T-cell (primary cell): ENCODE measurements around the gene MED12. TPM values are rescaled to one million over a fixed set of nuclear protein-coding genes. Genes with fewer than 3 reads are reported as not detected.

Source experiments
- ATAC-seq, 4 experiments: fragments of 200-7000 bp in 3 of 4; fragments of 150-1000 bp in 1 of 4; cut with Tn5 transposase; replicated peaks in 1 of 4; 1 replicate in 3 of 4; 2 replicates in 1 of 4; pipeline ENCODE4 v1.10.0; 2021; ENCODE audit warnings: moderate library complexity in 3 of 4, mild to moderate bottlenecking in 2 of 4, moderate number of reproducible peaks in 1 of 4
- CTCF ChIA-PET, 2 donors: fragments of 300-600 bp; sonication (Branson Sonifier 250); formaldehyde crosslinking; loops; one replicate each; lab custom pipeline; 2022; ENCODE audit warnings: antibody characterized with exemption in 2 of 2; lab: Charles Lee
- POLR2A ChIA-PET, 2 donors: fragments of 300-600 bp; sonication (Branson Sonifier 250); formaldehyde crosslinking; loops; one replicate each; lab custom pipeline; 2022; ENCODE audit warnings: antibody characterized with exemption in 2 of 2; lab: Charles Lee
- DNase-seq, 35 experiments: peaks; one replicate each; pipeline versions ENCODE4 v3.0.0 to v3.0.0-alpha.2; 2013 to 2023
- H3K27ac ChIP-seq: one replicate; pipeline ENCODE4 v1.5.1; 2013; ENCODE audit warnings: low read length
- H3K27me3 ChIP-seq, 2 experiments: replicated peaks in 1 of 2; 1 replicate in 1 of 2; 2 replicates in 1 of 2; pipeline versions ENCODE4 v1.6.1 to v1.7.0; 2013; ENCODE audit warnings: low read length in 1 of 2, mixed read lengths in 1 of 2; ENCODE audit not compliant: control insufficient read depth in 2 of 2, insufficient read depth in 2 of 2; ENCODE audit errors: extremely low read depth in 1 of 2
- H3K36me3 ChIP-seq, 2 donors: 1 replicate in 1 of 2; 2 replicates in 1 of 2; pipeline versions ENCODE4 v1.6.1 to v1.7.0; 2013; ENCODE audit warnings: low read length in 1 of 2; ENCODE audit not compliant: control insufficient read depth in 2 of 2, insufficient read depth in 1 of 2; ENCODE audit errors: extremely low read depth in 1 of 2
- H3K4me1 ChIP-seq, 2 experiments: 1 replicate in 1 of 2; 2 replicates in 1 of 2; pipeline versions ENCODE4 v1.6.1 to v1.7.0; 2013; ENCODE audit warnings: low read length in 2 of 2, mixed read lengths in 1 of 2; ENCODE audit not compliant: insufficient read depth in 2 of 2, control insufficient read depth in 1 of 2; ENCODE audit errors: extremely low read depth in 1 of 2
- H3K4me3 ChIP-seq, 2 donors: 1 replicate in 1 of 2; 2 replicates in 1 of 2; pipeline versions ENCODE4 v1.5.1 to v1.7.0; 2013; ENCODE audit warnings: mild to moderate bottlenecking in 2 of 2, low read length in 1 of 2, moderate library complexity in 1 of 2; ENCODE audit not compliant: control insufficient read depth in 1 of 2; ENCODE audit errors: extremely low read depth in 1 of 2
- H3K9me3 ChIP-seq: 2 replicates; pipeline ENCODE4 v1.7.0; 2013
- H3K27ac Mint-ChIP-seq, 2 donors: one replicate each; pipeline ENCODE4 v1.8.0; 2020 to 2021; ENCODE audit warnings: mild to moderate bottlenecking in 2 of 2, mixed read lengths in 2 of 2
- H3K27me3 Mint-ChIP-seq, 2 donors: one replicate each; pipeline ENCODE4 v1.8.0; 2021 to 2022; ENCODE audit warnings: mixed read lengths in 2 of 2
- H3K36me3 Mint-ChIP-seq: one replicate; pipeline ENCODE4 v1.8.0; 2021; ENCODE audit warnings: mixed read lengths
- H3K4me1 Mint-ChIP-seq, 3 donors: one replicate each; pipeline ENCODE4 v1.8.0; 2020 to 2022; ENCODE audit warnings: mixed read lengths in 3 of 3, mild to moderate bottlenecking in 1 of 3
- H3K4me3 Mint-ChIP-seq, 3 donors: one replicate each; pipeline ENCODE4 v1.8.0; 2020 to 2022; ENCODE audit warnings: mild to moderate bottlenecking in 3 of 3, mixed read lengths in 3 of 3, moderate library complexity in 3 of 3
- H3K9me3 Mint-ChIP-seq, 3 donors: one replicate each; pipeline ENCODE4 v1.8.0; 2020 to 2022; ENCODE audit warnings: mixed read lengths in 3 of 3
- WGBS: methylation state at CpG from one replicate; pipeline ENCODE4 v1.1.5; 2013; ENCODE audit warnings: missing lambda C conversion rate; ENCODE audit not compliant: insufficient coverage; 5-methylcytosine and 5-hydroxymethylcytosine counted together
- total RNA-seq, 35 experiments: library from RNA in 6 of 35; stranded (reverse) in 6 of 35; fragments of 120-200 nt in 1 of 35; gene quantifications; one replicate each; pipeline versions ENCODE4 v1.2.1 to v1.2.4 and lab custom pipeline; 2013 to 2026

MED12 gene
- total RNA-seq, 5 donors from 2014 or later (not counting 1 experiment from before 2014, with no cell fraction given) = 63.8 to 78.3 (median 72.0) TPM

GRCh38 chrX:71158603-71159002, 40.2 kb downstream of the MED12 start:
- Histone ChIP-seq H3K4me3 (no peak overlapping the region), H3K27ac (no peak overlapping the region), H3K36me3 (peaks cover 0 to 4% of the 10 kb centered on the region in 2 donors), H3K9me3 (no peaks in the 10 kb centered on the region), H3K4me1 (peaks cover 0 to 6% of the 10 kb centered on the region in 2 experiments), H3K27me3 (no peaks in the 10 kb centered on the region)
- no peak for DNase-seq
- Mint-ChIP-seq H3K4me3 (peak overlapping the region in 1 of 3 donors; percentile 7), H3K27ac (peak overlapping the region in 1 of 2 donors; percentile 52), H3K27me3 (peaks cover 0 to 21% of the 10 kb centered on the region in 2 donors), H3K36me3 (peaks cover 3% of the 10 kb centered on the region), H3K4me1 (peaks cover 8 to 19% (median 14%) of the 10 kb centered on the region in 3 donors), H3K9me3 (no peaks in the 10 kb centered on the region)
- no CpG with 5 or more reads among the region's 6 CpGs for WGBS
- ChIA-PET CTCF (no interaction called here), POLR2A (interaction anchor here in 1 of 2 donors (0.8 kb wide), 1 partner anchor 47 kb away, joined by 3 read pairs; the partner anchor contains the start of gene IL2RG)
- no peak for ATAC-seq

- CTCF ChIA-PET = interaction anchor here in 1 of 2 donors (0.6 kb wide), 2 partner anchors 10 to 53 kb away, joined by 3 read pairs; partner anchors contain the start of gene CXorf65
These were observed 40.9 kb downstream of the MED12 start for GRCh38 chrX:71159335-71159734.

GRCh38 chrX:71160475-71160874, 42.1 kb downstream of the MED12 start:
- Mint-ChIP-seq H3K4me3 (no peak overlapping the region), H3K9me3 (no peaks in the 10 kb centered on the region), H3K4me1 (peaks cover 8 to 19% (median 14%) of the 10 kb centered on the region in 3 donors), H3K27me3 (peaks cover 0 to 20% of the 10 kb centered on the region in 2 donors), H3K36me3 (peaks cover 3% of the 10 kb centered on the region), H3K27ac (no peak overlapping the region)
- Histone ChIP-seq H3K36me3 (peaks cover 0 to 4% of the 10 kb centered on the region in 2 donors), H3K4me3 (no peak overlapping the region), H3K9me3 (no peaks in the 10 kb centered on the region), H3K27ac (no peak overlapping the region), H3K4me1 (peaks cover 0 to 6% of the 10 kb centered on the region in 2 experiments), H3K27me3 (no peaks in the 10 kb centered on the region)
- ATAC-seq (no peak), DNase-seq (no peak)
- 100% methylated on average over 1 of the region's 3 CpGs for WGBS
- CTCF ChIA-PET = interaction anchor here (0.5 to 0.7 kb wide), 2 partner anchors 43 to 118 kb away, joined by 4 to 5 read pairs; no protein-coding TSS in a partner anchor
- POLR2A ChIA-PET = no interaction called here

More at GRCh38 chrX:71159335-71159734, 40.9 kb downstream of the MED12 start:
- POLR2A ChIA-PET = interaction anchor here in 1 of 2 donors (0.8 kb wide), 1 partner anchor 48 kb away, joined by 3 read pairs; the partner anchor contains the start of gene IL2RG
- Mint-ChIP-seq H3K9me3 (no peaks in the 10 kb centered on the region), H3K27me3 (peaks cover 0 to 20% of the 10 kb centered on the region in 2 donors), H3K36me3 (peaks cover 3% of the 10 kb centered on the region), H3K4me1 (peaks cover 8 to 19% (median 14%) of the 10 kb centered on the region in 3 donors), H3K27ac (peak overlapping the region; percentile 7 to 49), H3K4me3 (peak overlapping the region in 1 of 3 donors; percentile 10)
- DNase-seq (peak in 4 of 35 experiments; percentile 4 to 39 (median 19)), ATAC-seq (peak; percentile 57 to 91 (median 72))
- Histone ChIP-seq H3K27ac (no peak overlapping the region), H3K27me3 (no peaks in the 10 kb centered on the region), H3K4me3 (no peak overlapping the region), H3K4me1 (peaks cover 0 to 6% of the 10 kb centered on the region in 2 experiments), H3K36me3 (peaks cover 0 to 4% of the 10 kb centered on the region in 2 donors), H3K9me3 (no peaks in the 10 kb centered on the region)
- no CpG with 5 or more reads among the region's 5 CpGs for WGBS

- peaks cover 3% of the 10 kb centered on the region for H3K36me3 Mint-ChIP-seq
- no CpG with 5 or more reads among the region's 4 CpGs for WGBS
- H3K27me3 Mint-ChIP-seq = peaks cover 0 to 14% of the 10 kb centered on the region in 2 donors
- Histone ChIP-seq H3K4me1 (peaks cover 0 to 6% of the 10 kb centered on the region in 2 experiments), H3K27me3 (no peaks in the 10 kb centered on the region), H3K27ac (no peak overlapping the region), H3K9me3 (no peaks in the 10 kb centered on the region), H3K36me3 (peaks cover 0 to 12% of the 10 kb centered on the region in 2 donors), H3K4me3 (no peak overlapping the region)
- no peaks in the 10 kb centered on the region for H3K9me3 Mint-ChIP-seq
- ATAC-seq (no peak), DNase-seq (no peak)
- H3K27ac Mint-ChIP-seq = no peak overlapping the region
- no peak overlapping the region for H3K4me3 Mint-ChIP-seq
- peaks cover 8 to 14% (median 13%) of the 10 kb centered on the region in 3 donors for H3K4me1 Mint-ChIP-seq
- ChIA-PET POLR2A (no interaction called here), CTCF (no interaction called here)
These were observed 44.6 kb downstream of the MED12 start for GRCh38 chrX:71162981-71163380.

- H3K4me1 ChIP-seq = peaks cover 0 to 6% of the 10 kb centered on the region in 2 experiments
- POLR2A ChIA-PET = no interaction called here
- Mint-ChIP-seq H3K36me3 (peaks cover 3% of the 10 kb centered on the region), H3K9me3 (no peaks in the 10 kb centered on the region), H3K27me3 (peaks cover 0 to 14% of the 10 kb centered on the region in 2 donors), H3K4me3 (no peak overlapping the region), H3K27ac (peak overlapping the region in 1 of 2 donors; percentile 23), H3K4me1 (peaks cover 4 to 6% (median 5%) of the 10 kb centered on the region in 3 donors)
- H3K4me3 ChIP-seq = no peak overlapping the region
- ATAC-seq (no peak), DNase-seq (no peak)
- no peaks in the 10 kb centered on the region for H3K9me3 ChIP-seq
- CTCF ChIA-PET = no interaction called here
- WGBS = 100% methylated on average over 1 of the region's 12 CpGs
- peaks cover 0 to 12% of the 10 kb centered on the region in 2 donors for H3K36me3 ChIP-seq
- H3K27ac ChIP-seq = no peak overlapping the region
- H3K27me3 ChIP-seq = no peaks in the 10 kb centered on the region
These were observed 45.7 kb downstream of the MED12 start for GRCh38 chrX:71164071-71164470.

GRCh38 chrX:71166461-71166860, 48.1 kb downstream of the MED12 start:
- H3K27ac Mint-ChIP-seq = no peak overlapping the region
- H3K9me3 Mint-ChIP-seq = no peaks in the 10 kb centered on the region
- ATAC-seq = no peak
- Histone ChIP-seq H3K36me3 (peaks cover 0 to 12% of the 10 kb centered on the region in 2 donors), H3K27ac (no peak overlapping the region), H3K4me1 (no peaks in the 10 kb centered on the region), H3K9me3 (no peaks in the 10 kb centered on the region), H3K4me3 (no peak overlapping the region), H3K27me3 (no peaks in the 10 kb centered on the region)
- no peak overlapping the region for H3K4me3 Mint-ChIP-seq
- H3K36me3 Mint-ChIP-seq = peaks cover 3% of the 10 kb centered on the region
- POLR2A ChIA-PET = no interaction called here
- H3K27me3 Mint-ChIP-seq = peaks cover 0 to 14% of the 10 kb centered on the region in 2 donors
- DNase-seq = no peak
- WGBS = 82% methylated on average over 2 of the region's 6 CpGs
- H3K4me1 Mint-ChIP-seq = peaks cover 1 to 8% (median 2%) of the 10 kb centered on the region in 3 donors
- CTCF ChIA-PET = interaction anchor here in 1 of 2 donors (0.7 kb wide), 1 partner anchor 1429 kb away, joined by 4 read pairs; no protein-coding TSS in a partner anchor
